Epithelial cell of esophagus (primary cell): Measurements from ENCODE around the gene PNLDC1.

Experiments
- DNase-seq: peaks from one replicate; pipeline ENCODE4 v3.0.0; 2010; ENCODE audit warnings: low read depth
- H3K4me3 ChIP-seq: 2 replicates; pipeline ENCODE4 v1.5.1; 2011; ENCODE audit warnings: mild to moderate bottlenecking, low read length, control low read depth
- TF ChIP-seq, protein P1 (sequence below): IDR thresholded peaks from 2 replicates; pipeline ENCODE4 v1.5.1; 2011; ENCODE audit warnings: low read depth, mild to moderate bottlenecking, low read length, control low read depth, inconsistent platforms; ENCODE audit not compliant: insufficient read depth; ENCODE audit errors: missing control alignments

PNLDC1 gene

GRCh38 chr6:159766906-159767305 is 33.2 kb upstream of the PNLDC1 start:
- DNase-seq: no peak
- H3K4me3 ChIP-seq: no peak overlapping the region
- TF ChIP-seq, protein P1, sequence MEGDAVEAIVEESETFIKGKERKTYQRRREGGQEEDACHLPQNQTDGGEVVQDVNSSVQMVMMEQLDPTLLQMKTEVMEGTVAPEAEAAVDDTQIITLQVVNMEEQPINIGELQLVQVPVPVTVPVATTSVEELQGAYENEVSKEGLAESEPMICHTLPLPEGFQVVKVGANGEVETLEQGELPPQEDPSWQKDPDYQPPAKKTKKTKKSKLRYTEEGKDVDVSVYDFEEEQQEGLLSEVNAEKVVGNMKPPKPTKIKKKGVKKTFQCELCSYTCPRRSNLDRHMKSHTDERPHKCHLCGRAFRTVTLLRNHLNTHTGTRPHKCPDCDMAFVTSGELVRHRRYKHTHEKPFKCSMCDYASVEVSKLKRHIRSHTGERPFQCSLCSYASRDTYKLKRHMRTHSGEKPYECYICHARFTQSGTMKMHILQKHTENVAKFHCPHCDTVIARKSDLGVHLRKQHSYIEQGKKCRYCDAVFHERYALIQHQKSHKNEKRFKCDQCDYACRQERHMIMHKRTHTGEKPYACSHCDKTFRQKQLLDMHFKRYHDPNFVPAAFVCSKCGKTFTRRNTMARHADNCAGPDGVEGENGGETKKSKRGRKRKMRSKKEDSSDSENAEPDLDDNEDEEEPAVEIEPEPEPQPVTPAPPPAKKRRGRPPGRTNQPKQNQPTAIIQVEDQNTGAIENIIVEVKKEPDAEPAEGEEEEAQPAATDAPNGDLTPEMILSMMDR: no peak

DNA sequence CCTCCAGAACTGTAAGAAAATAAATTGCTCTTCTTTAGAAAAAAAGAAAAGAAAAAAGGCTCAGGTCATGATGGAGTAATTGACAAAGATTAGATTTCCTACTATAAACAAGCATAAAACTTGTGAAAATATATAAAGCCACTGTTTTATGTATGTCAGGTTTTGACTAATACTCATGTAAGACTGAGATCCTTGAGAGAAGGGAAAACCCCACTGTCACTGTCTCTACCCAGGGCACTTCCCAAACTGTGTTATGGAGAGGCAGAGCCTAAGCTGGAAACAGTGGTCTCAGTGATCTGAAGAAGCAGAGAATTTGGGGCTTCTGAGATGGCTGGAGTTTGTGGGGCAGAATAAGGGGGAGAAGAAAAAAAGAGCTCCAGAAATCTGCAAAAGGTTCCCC is 30.6 kb upstream of the PNLDC1 start:
- no peak overlapping the region for H3K4me3 ChIP-seq
- no peak for DNase-seq
- TF ChIP-seq, protein P1: no peak

- TF ChIP-seq, protein P1: no peak
Observed at GRCh38 chr6:159772196-159772595, 27.9 kb upstream of the PNLDC1 start.

GRCh38 chr6:159777240-159777904 is 22.7 kb upstream of the PNLDC1 start:
- H3K4me3 ChIP-seq: no peak overlapping the region
- DNase-seq: no peak
- TF ChIP-seq, protein P1: no peak

More at GRCh38 chr6:159772196-159772595, 27.9 kb upstream of the PNLDC1 start:
- DNase-seq: no peak
- H3K4me3 ChIP-seq: no peak overlapping the region

GRCh38 chr6:159778131-159778530 is 21.9 kb upstream of the PNLDC1 start:
- H3K4me3 ChIP-seq: no peak overlapping the region
- TF ChIP-seq, protein P1: no peak
- DNase-seq: no peak

- TF ChIP-seq, protein P1: no peak
- no peak for DNase-seq
- no peak overlapping the region for H3K4me3 ChIP-seq
Observed at GRCh38 chr6:159778542-159779103, 21.5 kb upstream of the PNLDC1 start.

- TF ChIP-seq, protein P1: no peak
Observed at GRCh38 chr6:159788276-159788675, 11.8 kb upstream of the PNLDC1 start.

More at GRCh38 chr6:159788276-159788675, 11.8 kb upstream of the PNLDC1 start:
- peak overlapping the region; percentile 80 for H3K4me3 ChIP-seq
- DNase-seq: no peak
